Trophoblast cell (in vitro differentiated cells and primary cell): ENCODE measurements around the gene C8G.

Source experiments
- DNase-seq, 2 donors: peaks; one replicate each; pipeline ENCODE4 v3.0.0-alpha.2; 2016
- H2AFZ ChIP-seq: 2 replicates; pipeline ENCODE4 v1.6.1; 2013; ENCODE audit warnings: low read length, moderate library complexity, mild to moderate bottlenecking; ENCODE audit not compliant: insufficient read depth, poor library complexity
- H2AK5ac ChIP-seq: 2 replicates; pipeline ENCODE4 v1.6.1; 2013; ENCODE audit warnings: mild to moderate bottlenecking, low read length
- H2BK120ac ChIP-seq: 2 replicates; pipeline ENCODE4 v1.6.1; 2013; ENCODE audit warnings: low read length, mild to moderate bottlenecking, moderate library complexity; ENCODE audit not compliant: insufficient read depth, poor library complexity
- H2BK12ac ChIP-seq: 2 replicates; pipeline ENCODE4 v1.6.1; 2013; ENCODE audit warnings: mild to moderate bottlenecking, low read length, moderate library complexity
- H2BK5ac ChIP-seq: 2 replicates; pipeline ENCODE4 v1.6.1; 2013; ENCODE audit warnings: low read length, low read depth, moderate library complexity, mild to moderate bottlenecking; ENCODE audit not compliant: poor library complexity
- H3K14ac ChIP-seq: 2 replicates; pipeline ENCODE4 v1.6.1; 2013; ENCODE audit warnings: mild to moderate bottlenecking, low read length
- H3K18ac ChIP-seq: 2 replicates; pipeline ENCODE4 v1.6.1; 2013; ENCODE audit warnings: mild to moderate bottlenecking, low read length
- H3K23ac ChIP-seq: 2 replicates; pipeline ENCODE4 v1.6.1; 2013; ENCODE audit warnings: low read length
- H3K27ac ChIP-seq: 2 replicates; pipeline ENCODE4 v1.5.1; 2013; ENCODE audit warnings: low read depth, mild to moderate bottlenecking, inconsistent platforms, low read length, moderate library complexity
- H3K27me3 ChIP-seq: 2 replicates; pipeline ENCODE4 v1.6.1; 2013; ENCODE audit warnings: inconsistent platforms, mild to moderate bottlenecking, low read length, moderate library complexity; ENCODE audit not compliant: insufficient read depth
- H3K36me3 ChIP-seq, 2 experiments: 1 replicate in 1 of 2; 2 replicates in 1 of 2; pipeline ENCODE4 v1.6.1; 2013; ENCODE audit warnings: low read length in 2 of 2, mild to moderate bottlenecking in 2 of 2, moderate library complexity in 1 of 2; ENCODE audit not compliant: insufficient read depth in 2 of 2, control insufficient read depth in 1 of 2
- H3K4ac ChIP-seq: 2 replicates; pipeline ENCODE4 v1.6.1; 2013; ENCODE audit warnings: low read depth, mild to moderate bottlenecking, low read length, moderate library complexity
- H3K4me1 ChIP-seq, 2 experiments: 1 replicate in 1 of 2; 2 replicates in 1 of 2; pipeline ENCODE4 v1.6.1; 2013; ENCODE audit warnings: low read length in 2 of 2, mild to moderate bottlenecking in 2 of 2, moderate library complexity in 1 of 2; ENCODE audit not compliant: insufficient read depth in 2 of 2, control insufficient read depth in 1 of 2
- H3K4me2 ChIP-seq: 2 replicates; pipeline ENCODE4 v1.6.1; 2013; ENCODE audit warnings: inconsistent platforms, mild to moderate bottlenecking, low read length, moderate library complexity
- H3K4me3 ChIP-seq: 2 replicates; pipeline ENCODE4 v1.5.1; 2013; ENCODE audit warnings: mild to moderate bottlenecking, low read depth, low read length, inconsistent platforms
- H3K79me1 ChIP-seq: one replicate; pipeline ENCODE4 v1.6.1; 2013; ENCODE audit warnings: low read length
- H3K79me2 ChIP-seq: 2 replicates; pipeline ENCODE4 v1.6.1; 2013; ENCODE audit warnings: low read length, mild to moderate bottlenecking; ENCODE audit not compliant: control insufficient read depth, insufficient read depth, poor library complexity
- H3K9ac ChIP-seq: 2 replicates; pipeline ENCODE4 v1.6.1; 2013; ENCODE audit warnings: mild to moderate bottlenecking, low read length
- H3K9me3 ChIP-seq: 2 replicates; pipeline ENCODE4 v1.6.1; 2013; ENCODE audit warnings: low read depth, mild to moderate bottlenecking, control low read depth, inconsistent platforms, low read length; ENCODE audit not compliant: insufficient read depth
- H4K12ac ChIP-seq: 2 replicates; pipeline ENCODE4 v1.6.1; 2013; ENCODE audit warnings: low read depth, mild to moderate bottlenecking, low read length, moderate library complexity
- H4K8ac ChIP-seq: 2 replicates; pipeline ENCODE4 v1.6.1; 2013; ENCODE audit warnings: low read depth, mild to moderate bottlenecking, low read length, moderate library complexity
- H4K91ac ChIP-seq: one replicate; pipeline ENCODE4 v1.6.1; 2013; ENCODE audit warnings: low read depth, mild to moderate bottlenecking, low read length, moderate library complexity
- WGBS: extraction: QIAGEN DNeasy Blood & Tissue Kit; methylation state at CpG from one replicate; pipeline ENCODE4 v1.1.7; 2013; ENCODE audit warnings: missing lambda C conversion rate; ENCODE audit not compliant: insufficient read length, insufficient coverage; ENCODE audit errors: extremely low coverage; 5-methylcytosine and 5-hydroxymethylcytosine counted together

The C8G gene

DNA sequence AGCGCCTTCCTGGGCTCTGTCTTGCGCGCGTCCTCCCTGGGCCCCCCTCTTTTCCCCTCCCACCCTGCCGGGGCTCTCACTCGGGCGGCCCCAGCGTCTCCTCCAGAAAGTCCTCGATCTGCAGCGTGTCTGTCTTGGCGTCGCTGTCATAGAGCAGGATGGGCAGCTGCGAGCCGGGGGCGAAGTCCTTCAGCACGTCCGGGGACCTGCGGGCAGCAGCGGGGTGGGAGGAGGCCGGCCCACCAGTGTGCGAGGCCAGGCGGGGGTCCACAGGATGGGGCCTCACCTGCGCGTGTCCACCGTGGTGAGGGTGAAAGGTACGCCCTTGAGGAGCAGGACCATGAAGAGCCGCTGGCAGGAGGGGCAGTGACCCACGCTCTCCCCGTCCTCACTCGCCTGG, 50.3 kb downstream of the C8G start:
- Histone ChIP-seq H2BK120ac (peak overlapping the region; percentile 43), H2AFZ (no peak overlapping the region), H3K27me3 (no peaks in the 10 kb centered on the region), H3K79me2 (peaks cover 15% of the 10 kb centered on the region), H3K9me3 (peaks cover 3% of the 10 kb centered on the region), H3K9ac (no peak overlapping the region), H3K14ac (no peak overlapping the region), H2BK5ac (no peak overlapping the region), H3K4me3 (no peak overlapping the region), H3K4ac (no peak overlapping the region), H3K23ac (no peak overlapping the region), H2BK12ac (no peak overlapping the region), H2AK5ac (peak overlapping the region; percentile 74), H4K91ac (no peak overlapping the region), H4K12ac (no peak overlapping the region), H3K4me1 (peaks cover 43 to 57% of the 10 kb centered on the region in 2 experiments), H3K18ac (peak overlapping the region; percentile 30), H3K36me3 (peaks cover 15 to 21% of the 10 kb centered on the region in 2 experiments), H3K79me1 (peaks cover 44% of the 10 kb centered on the region), H3K27ac (no peak overlapping the region), H3K4me2 (no peak overlapping the region), H4K8ac (peak overlapping the region; percentile 40)
- DNase-seq: no peak
- WGBS: no CpG with 5 or more reads among the region's 30 CpGs

DNA sequence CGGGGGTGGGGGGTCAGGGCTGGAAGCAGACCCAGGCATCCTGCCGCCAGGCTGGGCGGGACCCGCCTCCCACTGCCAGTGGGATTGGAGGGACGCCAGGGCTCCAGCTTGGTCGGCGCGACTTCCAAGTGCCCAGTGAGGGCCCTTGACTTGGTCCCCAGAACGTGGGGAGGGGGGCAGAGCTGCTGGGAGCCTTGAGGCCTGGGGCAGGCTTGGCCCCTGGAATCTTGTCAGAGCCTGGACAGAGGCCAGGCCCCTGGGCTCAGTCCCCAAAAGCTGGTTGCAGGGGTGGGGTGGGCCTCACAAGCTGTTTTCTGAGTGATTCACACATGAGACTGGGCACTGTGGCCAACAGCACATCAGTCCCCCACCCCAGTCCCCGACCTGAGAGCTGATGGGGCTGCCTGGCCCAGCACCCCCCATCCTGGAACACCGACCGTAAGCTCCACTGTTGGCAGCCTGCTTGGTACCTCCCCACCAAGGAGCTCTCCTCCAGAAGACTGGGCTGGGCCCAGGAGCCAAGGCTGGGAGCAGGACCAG, 50.8 kb downstream of the C8G start:
- Histone ChIP-seq H2BK120ac (peak overlapping the region; percentile 57), H3K4me2 (peak overlapping the region; percentile 57), H3K27ac (peak overlapping the region; percentile 63), H3K4me1 (peaks cover 44 to 60% of the 10 kb centered on the region in 2 experiments), H4K12ac (peak overlapping the region; percentile 80), H3K14ac (peak overlapping the region; percentile 86), H2BK5ac (peak overlapping the region; percentile 83), H3K79me1 (peaks cover 46% of the 10 kb centered on the region), H3K79me2 (peaks cover 15% of the 10 kb centered on the region), H3K18ac (peak overlapping the region; percentile 83), H3K9ac (peak overlapping the region; percentile 19), H2AFZ (peak overlapping the region; percentile 30), H3K4me3 (no peak overlapping the region), H3K23ac (no peak overlapping the region), H4K91ac (peak overlapping the region; percentile 88), H4K8ac (peak overlapping the region; percentile 84), H2BK12ac (peak overlapping the region; percentile 79), H3K9me3 (no peaks in the 10 kb centered on the region), H3K27me3 (no peaks in the 10 kb centered on the region), H3K36me3 (peaks cover 15 to 21% of the 10 kb centered on the region in 2 experiments), H3K4ac (peak overlapping the region; percentile 61), H2AK5ac (peak overlapping the region; percentile 96)
- WGBS: no CpG with 5 or more reads among the region's 12 CpGs
- DNase-seq: no peak
